ENCODE data around the gene ZNF804A.

GRCh38 chr2:184727813-184728212 is 129.5 kb downstream of the ZNF804A start:
- TF ChIP-seq CTCF (IDR thresholded peaks at IDR 0.05), result no peak
- TF ChIP-seq POLR2A (IDR thresholded peaks at IDR 0.05), result no peak
